Measurements from ENCODE around the gene SPON1. TPM values are rescaled to one million over a fixed set of nuclear protein-coding genes. Genes with fewer than 3 reads are reported as not detected.

SPON1 gene
- total RNA-seq, 1 experiment from 2014 or later = 6.4 TPM

DNA sequence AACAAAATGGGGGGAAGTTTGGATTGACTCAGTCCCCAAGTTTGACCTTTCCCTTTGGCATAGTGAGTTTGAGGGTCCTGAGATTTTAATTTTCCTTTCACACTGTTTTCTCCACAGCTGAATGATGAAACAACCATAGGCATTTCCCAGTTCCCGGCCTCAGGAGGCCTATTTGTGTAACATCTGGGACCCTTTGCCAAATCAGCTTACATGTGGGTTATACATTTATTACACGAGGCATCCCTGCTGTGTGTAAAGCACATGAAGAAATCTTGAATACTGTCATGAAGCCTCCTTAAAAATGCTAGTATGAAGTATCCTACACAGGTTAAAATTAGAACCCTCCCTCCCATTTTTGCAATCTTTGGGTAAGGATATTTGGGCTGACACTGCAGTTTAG is 44.6 kb upstream of the SPON1 start:
- ChIA-PET CTCF (no interaction called here), POLR2A (no interaction called here)
- ATAC-seq = no peak
- H3K36me3 Mint-ChIP-seq = no peaks in the 10 kb centered on the region
- peaks cover 12% of the 10 kb centered on the region for H3K9me3 Mint-ChIP-seq
- TF ChIP-seq ZNF671 (CRISPR knock-in tag; IDR thresholded peaks at IDR 0.05) (no peak), EMX1 (CRISPR knock-in tag; IDR thresholded peaks at IDR 0.05) (no peak), NR3C1 (CRISPR knock-in tag; conservative IDR thresholded peaks at IDR 0.05; ENCODE audit: low read depth) (no peak), CREM (CRISPR knock-in tag; IDR thresholded peaks at IDR 0.05) (no peak)
- TF ChIP-seq, protein P1, sequence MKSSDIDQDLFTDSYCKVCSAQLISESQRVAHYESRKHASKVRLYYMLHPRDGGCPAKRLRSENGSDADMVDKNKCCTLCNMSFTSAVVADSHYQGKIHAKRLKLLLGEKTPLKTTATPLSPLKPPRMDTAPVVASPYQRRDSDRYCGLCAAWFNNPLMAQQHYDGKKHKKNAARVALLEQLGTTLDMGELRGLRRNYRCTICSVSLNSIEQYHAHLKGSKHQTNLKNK (CRISPR knock-in tag; IDR thresholded peaks at IDR 0.05) = no peak
- TF ChIP-seq, protein P2, sequence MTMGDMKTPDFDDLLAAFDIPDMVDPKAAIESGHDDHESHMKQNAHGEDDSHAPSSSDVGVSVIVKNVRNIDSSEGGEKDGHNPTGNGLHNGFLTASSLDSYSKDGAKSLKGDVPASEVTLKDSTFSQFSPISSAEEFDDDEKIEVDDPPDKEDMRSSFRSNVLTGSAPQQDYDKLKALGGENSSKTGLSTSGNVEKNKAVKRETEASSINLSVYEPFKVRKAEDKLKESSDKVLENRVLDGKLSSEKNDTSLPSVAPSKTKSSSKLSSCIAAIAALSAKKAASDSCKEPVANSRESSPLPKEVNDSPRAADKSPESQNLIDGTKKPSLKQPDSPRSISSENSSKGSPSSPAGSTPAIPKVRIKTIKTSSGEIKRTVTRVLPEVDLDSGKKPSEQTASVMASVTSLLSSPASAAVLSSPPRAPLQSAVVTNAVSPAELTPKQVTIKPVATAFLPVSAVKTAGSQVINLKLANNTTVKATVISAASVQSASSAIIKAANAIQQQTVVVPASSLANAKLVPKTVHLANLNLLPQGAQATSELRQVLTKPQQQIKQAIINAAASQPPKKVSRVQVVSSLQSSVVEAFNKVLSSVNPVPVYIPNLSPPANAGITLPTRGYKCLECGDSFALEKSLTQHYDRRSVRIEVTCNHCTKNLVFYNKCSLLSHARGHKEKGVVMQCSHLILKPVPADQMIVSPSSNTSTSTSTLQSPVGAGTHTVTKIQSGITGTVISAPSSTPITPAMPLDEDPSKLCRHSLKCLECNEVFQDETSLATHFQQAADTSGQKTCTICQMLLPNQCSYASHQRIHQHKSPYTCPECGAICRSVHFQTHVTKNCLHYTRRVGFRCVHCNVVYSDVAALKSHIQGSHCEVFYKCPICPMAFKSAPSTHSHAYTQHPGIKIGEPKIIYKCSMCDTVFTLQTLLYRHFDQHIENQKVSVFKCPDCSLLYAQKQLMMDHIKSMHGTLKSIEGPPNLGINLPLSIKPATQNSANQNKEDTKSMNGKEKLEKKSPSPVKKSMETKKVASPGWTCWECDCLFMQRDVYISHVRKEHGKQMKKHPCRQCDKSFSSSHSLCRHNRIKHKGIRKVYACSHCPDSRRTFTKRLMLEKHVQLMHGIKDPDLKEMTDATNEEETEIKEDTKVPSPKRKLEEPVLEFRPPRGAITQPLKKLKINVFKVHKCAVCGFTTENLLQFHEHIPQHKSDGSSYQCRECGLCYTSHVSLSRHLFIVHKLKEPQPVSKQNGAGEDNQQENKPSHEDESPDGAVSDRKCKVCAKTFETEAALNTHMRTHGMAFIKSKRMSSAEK (CRISPR knock-in tag; IDR thresholded peaks at IDR 0.05; ENCODE audit: borderline replicate concordance) = no peak
- TF ChIP-seq, protein P3, sequence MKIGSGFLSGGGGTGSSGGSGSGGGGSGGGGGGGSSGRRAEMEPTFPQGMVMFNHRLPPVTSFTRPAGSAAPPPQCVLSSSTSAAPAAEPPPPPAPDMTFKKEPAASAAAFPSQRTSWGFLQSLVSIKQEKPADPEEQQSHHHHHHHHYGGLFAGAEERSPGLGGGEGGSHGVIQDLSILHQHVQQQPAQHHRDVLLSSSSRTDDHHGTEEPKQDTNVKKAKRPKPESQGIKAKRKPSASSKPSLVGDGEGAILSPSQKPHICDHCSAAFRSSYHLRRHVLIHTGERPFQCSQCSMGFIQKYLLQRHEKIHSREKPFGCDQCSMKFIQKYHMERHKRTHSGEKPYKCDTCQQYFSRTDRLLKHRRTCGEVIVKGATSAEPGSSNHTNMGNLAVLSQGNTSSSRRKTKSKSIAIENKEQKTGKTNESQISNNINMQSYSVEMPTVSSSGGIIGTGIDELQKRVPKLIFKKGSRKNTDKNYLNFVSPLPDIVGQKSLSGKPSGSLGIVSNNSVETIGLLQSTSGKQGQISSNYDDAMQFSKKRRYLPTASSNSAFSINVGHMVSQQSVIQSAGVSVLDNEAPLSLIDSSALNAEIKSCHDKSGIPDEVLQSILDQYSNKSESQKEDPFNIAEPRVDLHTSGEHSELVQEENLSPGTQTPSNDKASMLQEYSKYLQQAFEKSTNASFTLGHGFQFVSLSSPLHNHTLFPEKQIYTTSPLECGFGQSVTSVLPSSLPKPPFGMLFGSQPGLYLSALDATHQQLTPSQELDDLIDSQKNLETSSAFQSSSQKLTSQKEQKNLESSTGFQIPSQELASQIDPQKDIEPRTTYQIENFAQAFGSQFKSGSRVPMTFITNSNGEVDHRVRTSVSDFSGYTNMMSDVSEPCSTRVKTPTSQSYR (CRISPR knock-in tag; IDR thresholded peaks at IDR 0.05) = no peak
- H3K4me3 Mint-ChIP-seq = no peak overlapping the region
- H3K4me1 Mint-ChIP-seq = peaks cover 27% of the 10 kb centered on the region
- DNase-seq (ENCODE audit: low spot score) = no peak
- H3K27ac Mint-ChIP-seq = 0 out of 2 replicates have a peak overlapping the region, but pooled peaks have one; percentile 72
- no peaks in the 10 kb centered on the region; the same call in 1 of the 2 replicates for H3K27me3 Mint-ChIP-seq (ENCODE audit: low read depth)

DNA sequence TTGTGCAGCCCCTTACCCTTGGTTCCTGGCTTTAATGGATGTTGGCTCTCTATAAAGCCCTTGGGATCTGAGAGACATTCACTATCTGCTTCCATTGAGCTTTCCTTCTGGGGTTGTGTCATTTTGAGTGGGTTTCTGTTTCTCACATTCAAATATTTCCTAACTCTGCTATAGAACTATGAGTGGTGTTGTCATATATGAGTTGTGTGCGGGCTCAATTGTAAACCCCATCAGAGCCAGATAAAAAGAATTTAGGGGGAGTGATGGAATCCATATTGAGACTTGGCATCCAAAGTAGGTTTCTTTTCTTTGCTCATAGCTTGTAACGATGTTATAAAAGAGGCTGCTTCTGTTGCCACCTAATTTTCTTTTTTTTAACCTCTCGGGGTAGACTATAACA is 41.8 kb upstream of the SPON1 start:
- POLR2A ChIA-PET = no interaction called here
- Mint-ChIP-seq H3K27me3 (ENCODE audit: low read depth) (no peaks in the 10 kb centered on the region; the same call in 1 of the 2 replicates), H3K4me3 (no peak overlapping the region), H3K4me1 (peaks cover 54% of the 10 kb centered on the region), H3K27ac (no peak overlapping the region), H3K36me3 (no peaks in the 10 kb centered on the region), H3K9me3 (peaks cover 8% of the 10 kb centered on the region)
- DNase-seq (ENCODE audit: low spot score) (no peak), ATAC-seq (no peak)
- CTCF ChIA-PET = no interaction called here
- TF ChIP-seq RELA (CRISPR knock-in tag; IDR thresholded peaks at IDR 0.05; ENCODE audit: borderline replicate concordance) = no peak
- TF ChIP-seq OVOL2 (CRISPR knock-in tag; IDR thresholded peaks at IDR 0.05; ENCODE audit: borderline replicate concordance) = no peak
- TF ChIP-seq, protein P4, sequence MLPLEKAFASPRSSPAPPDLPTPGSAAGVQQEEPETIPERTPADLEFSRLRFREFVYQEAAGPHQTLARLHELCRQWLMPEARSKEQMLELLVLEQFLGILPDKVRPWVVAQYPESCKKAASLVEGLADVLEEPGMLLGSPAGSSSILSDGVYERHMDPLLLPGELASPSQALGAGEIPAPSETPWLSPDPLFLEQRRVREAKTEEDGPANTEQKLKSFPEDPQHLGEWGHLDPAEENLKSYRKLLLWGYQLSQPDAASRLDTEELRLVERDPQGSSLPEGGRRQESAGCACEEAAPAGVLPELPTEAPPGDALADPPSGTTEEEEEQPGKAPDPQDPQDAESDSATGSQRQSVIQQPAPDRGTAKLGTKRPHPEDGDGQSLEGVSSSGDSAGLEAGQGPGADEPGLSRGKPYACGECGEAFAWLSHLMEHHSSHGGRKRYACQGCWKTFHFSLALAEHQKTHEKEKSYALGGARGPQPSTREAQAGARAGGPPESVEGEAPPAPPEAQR (CRISPR knock-in tag; IDR thresholded peaks at IDR 0.05) = no peak
- no peak for TF ChIP-seq NFYB (CRISPR knock-in tag; conservative IDR thresholded peaks at IDR 0.05; ENCODE audit: low read depth)
- no peak for TF ChIP-seq HMGA2 (CRISPR knock-in tag; IDR thresholded peaks at IDR 0.05)
- TF ChIP-seq NFE2L1 (CRISPR knock-in tag; IDR thresholded peaks at IDR 0.05) = no peak
- TF ChIP-seq, protein P5, sequence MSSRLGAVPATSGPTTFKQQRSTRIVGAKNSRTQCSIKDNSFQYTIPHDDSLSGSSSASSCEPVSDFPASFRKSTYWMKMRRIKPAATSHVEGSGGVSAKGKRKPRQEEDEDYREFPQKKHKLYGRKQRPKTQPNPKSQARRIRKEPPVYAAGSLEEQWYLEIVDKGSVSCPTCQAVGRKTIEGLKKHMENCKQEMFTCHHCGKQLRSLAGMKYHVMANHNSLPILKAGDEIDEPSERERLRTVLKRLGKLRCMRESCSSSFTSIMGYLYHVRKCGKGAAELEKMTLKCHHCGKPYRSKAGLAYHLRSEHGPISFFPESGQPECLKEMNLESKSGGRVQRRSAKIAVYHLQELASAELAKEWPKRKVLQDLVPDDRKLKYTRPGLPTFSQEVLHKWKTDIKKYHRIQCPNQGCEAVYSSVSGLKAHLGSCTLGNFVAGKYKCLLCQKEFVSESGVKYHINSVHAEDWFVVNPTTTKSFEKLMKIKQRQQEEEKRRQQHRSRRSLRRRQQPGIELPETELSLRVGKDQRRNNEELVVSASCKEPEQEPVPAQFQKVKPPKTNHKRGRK (CRISPR knock-in tag; IDR thresholded peaks at IDR 0.05; ENCODE audit: borderline replicate concordance) = no peak
- TF ChIP-seq, protein P6, sequence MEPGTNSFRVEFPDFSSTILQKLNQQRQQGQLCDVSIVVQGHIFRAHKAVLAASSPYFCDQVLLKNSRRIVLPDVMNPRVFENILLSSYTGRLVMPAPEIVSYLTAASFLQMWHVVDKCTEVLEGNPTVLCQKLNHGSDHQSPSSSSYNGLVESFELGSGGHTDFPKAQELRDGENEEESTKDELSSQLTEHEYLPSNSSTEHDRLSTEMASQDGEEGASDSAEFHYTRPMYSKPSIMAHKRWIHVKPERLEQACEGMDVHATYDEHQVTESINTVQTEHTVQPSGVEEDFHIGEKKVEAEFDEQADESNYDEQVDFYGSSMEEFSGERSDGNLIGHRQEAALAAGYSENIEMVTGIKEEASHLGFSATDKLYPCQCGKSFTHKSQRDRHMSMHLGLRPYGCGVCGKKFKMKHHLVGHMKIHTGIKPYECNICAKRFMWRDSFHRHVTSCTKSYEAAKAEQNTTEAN (CRISPR knock-in tag; IDR thresholded peaks at IDR 0.05) = no peak
- TF ChIP-seq, protein P2 (CRISPR knock-in tag; IDR thresholded peaks at IDR 0.05; ENCODE audit: borderline replicate concordance) = no peak
- TF ChIP-seq, protein P7, sequence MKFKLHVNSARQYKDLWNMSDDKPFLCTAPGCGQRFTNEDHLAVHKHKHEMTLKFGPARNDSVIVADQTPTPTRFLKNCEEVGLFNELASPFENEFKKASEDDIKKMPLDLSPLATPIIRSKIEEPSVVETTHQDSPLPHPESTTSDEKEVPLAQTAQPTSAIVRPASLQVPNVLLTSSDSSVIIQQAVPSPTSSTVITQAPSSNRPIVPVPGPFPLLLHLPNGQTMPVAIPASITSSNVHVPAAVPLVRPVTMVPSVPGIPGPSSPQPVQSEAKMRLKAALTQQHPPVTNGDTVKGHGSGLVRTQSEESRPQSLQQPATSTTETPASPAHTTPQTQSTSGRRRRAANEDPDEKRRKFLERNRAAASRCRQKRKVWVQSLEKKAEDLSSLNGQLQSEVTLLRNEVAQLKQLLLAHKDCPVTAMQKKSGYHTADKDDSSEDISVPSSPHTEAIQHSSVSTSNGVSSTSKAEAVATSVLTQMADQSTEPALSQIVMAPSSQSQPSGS (CRISPR knock-in tag; IDR thresholded peaks at IDR 0.05; ENCODE audit: borderline replicate concordance, low read depth) = no peak
- TF ChIP-seq MXD4 (CRISPR knock-in tag; IDR thresholded peaks at IDR 0.05; ENCODE audit: borderline replicate concordance) = no peak
